CD4-positive, CD25-positive, alpha-beta regulatory T cell (primary cell): ENCODE data around the gene DIS3L. TPM values are rescaled to one million over a fixed set of nuclear protein-coding genes. Genes with fewer than 3 reads are reported as not detected.
"Not testable (repeated sequence)": the region's sequence is repeated elsewhere in the genome, so short reads cannot be mapped to it uniquely, and the experiment has no call there.

Source experiments
- ATAC-seq, 2 donors: fragments of 150-1000 bp; cut with Tn5 transposase; one replicate each; pipeline ENCODE4 v1.10.0; 2021; ENCODE audit warnings: low read depth in 2 of 2, moderate number of reproducible peaks in 2 of 2, moderate library complexity in 1 of 2
- DNase-seq, 3 donors: peaks; one replicate each; pipeline versions ENCODE4 v3.0.0 to v3.0.0-alpha.2; 2012 to 2022; ENCODE audit warnings: mixed read lengths in 1 of 3
- H3K27ac ChIP-seq: one replicate; pipeline ENCODE4 v1.7.0; 2013; ENCODE audit warnings: mild to moderate bottlenecking, low read length; ENCODE audit not compliant: insufficient read depth, poor library complexity, severe bottlenecking
- H3K27me3 ChIP-seq: one replicate; pipeline ENCODE4 v1.7.0; 2013; ENCODE audit warnings: low read length; ENCODE audit not compliant: control insufficient read depth, insufficient read depth
- H3K36me3 ChIP-seq: one replicate; pipeline ENCODE4 v1.7.0; 2013; ENCODE audit warnings: mild to moderate bottlenecking, low read length, moderate library complexity; ENCODE audit not compliant: control insufficient read depth, insufficient read depth
- H3K4me1 ChIP-seq: 2 replicates; pipeline ENCODE4 v1.7.0; 2013; ENCODE audit warnings: mild to moderate bottlenecking, low read length; ENCODE audit not compliant: insufficient read depth, control insufficient read depth, poor library complexity, severe bottlenecking
- H3K4me3 ChIP-seq: one replicate; pipeline ENCODE4 v1.7.0; 2013; ENCODE audit warnings: low read depth, mild to moderate bottlenecking, low read length, moderate library complexity
- H3K9me3 ChIP-seq, 2 experiments: 1 replicate in 1 of 2; 2 replicates in 1 of 2; pipeline ENCODE4 v1.7.0; 2013; ENCODE audit warnings: low read length in 2 of 2, mild to moderate bottlenecking in 1 of 2, moderate library complexity in 1 of 2; ENCODE audit not compliant: control insufficient read depth in 2 of 2
- H3K27ac Mint-ChIP-seq, 3 donors: one replicate each; pipeline ENCODE4 v1.8.0; 2020 to 2022; ENCODE audit warnings: mild to moderate bottlenecking in 3 of 3, mixed read lengths in 3 of 3, moderate library complexity in 2 of 3
- H3K27me3 Mint-ChIP-seq: one replicate; pipeline ENCODE4 v1.8.0; 2022; ENCODE audit warnings: mild to moderate bottlenecking, mixed read lengths
- H3K36me3 Mint-ChIP-seq: one replicate; pipeline ENCODE4 v1.8.0; 2020; ENCODE audit warnings: mixed read lengths
- H3K4me1 Mint-ChIP-seq, 4 donors: one replicate each; pipeline ENCODE4 v1.8.0; 2020 to 2022; ENCODE audit warnings: mixed read lengths in 4 of 4, mild to moderate bottlenecking in 1 of 4
- H3K4me3 Mint-ChIP-seq, 4 donors: one replicate each; pipeline ENCODE4 v1.8.0; 2020 to 2022; ENCODE audit warnings: mild to moderate bottlenecking in 4 of 4, mixed read lengths in 4 of 4, moderate library complexity in 3 of 4
- H3K9me3 Mint-ChIP-seq, 7 donors: one replicate each; pipeline ENCODE4 v1.8.0; 2020 to 2022; ENCODE audit warnings: mixed read lengths in 7 of 7, mild to moderate bottlenecking in 3 of 7, moderate library complexity in 2 of 7
- polyA plus RNA-seq, 4 donors: library from polyadenylated mRNA; unstranded; fragments of 300-500 nt; fragmentation: Illumina TruSeq; gene quantifications; one replicate each; pipeline ENCODE4 v1.2.3, GENCODE V29; 2021
- total RNA-seq: library from RNA; stranded (reverse); gene quantifications from one replicate; pipeline ENCODE4 v1.2.3, GENCODE V29; 2022

Gene DIS3L
- total and polyA plus RNA-seq, 5 donors from 2014 or later: 23.4 to 35.9 (median 27.4) TPM

- DNase-seq: no peak
- Histone ChIP-seq H3K36me3 (peaks cover 23% of the 10 kb centered on the region), H3K27ac (no peak overlapping the region), H3K4me1 (no peaks in the 10 kb centered on the region), H3K27me3 (no peaks in the 10 kb centered on the region), H3K4me3 (no peak overlapping the region), H3K9me3 (no peaks in the 10 kb centered on the region)
- H3K36me3 Mint-ChIP-seq: peaks cover 33% of the 10 kb centered on the region
- no peaks in the 10 kb centered on the region for H3K9me3 Mint-ChIP-seq
- H3K27me3 Mint-ChIP-seq: no peaks in the 10 kb centered on the region
- ATAC-seq: no peak
- peaks cover 5 to 23% (median 16%) of the 10 kb centered on the region in 4 donors for H3K4me1 Mint-ChIP-seq
- H3K4me3 Mint-ChIP-seq: no peak overlapping the region
- H3K27ac Mint-ChIP-seq: peak overlapping the region in 2 of 3 donors; percentile 18 to 51
These were observed 9.3 kb downstream of the DIS3L start for GRCh38 chr15:66302489-66303278.

GRCh38 chr15:66304425-66304824, 11.1 kb downstream of the DIS3L start:
- H3K4me3 Mint-ChIP-seq, ATAC-seq, DNase-seq, H3K27me3 ChIP-seq, H3K4me1 ChIP-seq, H3K27ac ChIP-seq, H3K4me3 ChIP-seq, H3K27ac Mint-ChIP-seq, H3K9me3 ChIP-seq, H3K9me3 Mint-ChIP-seq, H3K27me3 Mint-ChIP-seq: not testable (repeated sequence)
- H3K36me3 ChIP-seq: peaks cover 33% of the 10 kb centered on the region
- Mint-ChIP-seq H3K4me1 (peaks cover 5 to 21% (median 10%) of the 10 kb centered on the region in 4 donors), H3K36me3 (peaks cover 41% of the 10 kb centered on the region)

GRCh38 chr15:66306381-66306780, 13.0 kb downstream of the DIS3L start:
- no peak overlapping the region for H3K4me3 Mint-ChIP-seq
- no peaks in the 10 kb centered on the region for H3K9me3 Mint-ChIP-seq
- no peaks in the 10 kb centered on the region for H3K4me1 ChIP-seq
- H3K4me3 ChIP-seq: no peak overlapping the region
- peak overlapping the region in 2 of 3 donors; percentile 18 to 81 for H3K27ac Mint-ChIP-seq
- DNase-seq: no peak
- peaks cover 5 to 17% (median 10%) of the 10 kb centered on the region in 4 donors for H3K4me1 Mint-ChIP-seq
- no peak overlapping the region for H3K27ac ChIP-seq
- no peaks in the 10 kb centered on the region for H3K9me3 ChIP-seq
- no peak for ATAC-seq
- H3K36me3 Mint-ChIP-seq: peaks cover 46% of the 10 kb centered on the region
- H3K27me3 Mint-ChIP-seq: no peaks in the 10 kb centered on the region
- H3K36me3 ChIP-seq: peaks cover 49% of the 10 kb centered on the region
- H3K27me3 ChIP-seq: no peaks in the 10 kb centered on the region

- peaks cover 0 to 6% (median 1%) of the 10 kb centered on the region in 4 donors for H3K4me1 Mint-ChIP-seq
- Histone ChIP-seq H3K27ac (no peak overlapping the region), H3K36me3 (peaks cover 59% of the 10 kb centered on the region), H3K4me1 (no peaks in the 10 kb centered on the region), H3K4me3 (no peak overlapping the region), H3K9me3 (no peaks in the 10 kb centered on the region), H3K27me3 (no peaks in the 10 kb centered on the region)
- H3K27ac Mint-ChIP-seq: peak overlapping the region in 1 of 3 donors; percentile 15
- peaks cover 49% of the 10 kb centered on the region for H3K36me3 Mint-ChIP-seq
- no peak for DNase-seq
- H3K4me3 Mint-ChIP-seq: no peak overlapping the region
- no peaks in the 10 kb centered on the region for H3K27me3 Mint-ChIP-seq
- H3K9me3 Mint-ChIP-seq: no peaks in the 10 kb centered on the region
- ATAC-seq: no peak
These were observed 15.2 kb downstream of the DIS3L start for GRCh38 chr15:66308531-66308930.

- ATAC-seq (no peak), DNase-seq (no peak)
- Histone ChIP-seq H3K36me3 (peaks cover 71% of the 10 kb centered on the region), H3K4me1 (no peaks in the 10 kb centered on the region), H3K4me3 (no peak overlapping the region), H3K27me3 (no peaks in the 10 kb centered on the region), H3K27ac (no peak overlapping the region), H3K9me3 (no peaks in the 10 kb centered on the region)
- Mint-ChIP-seq H3K4me3 (no peak overlapping the region), H3K36me3 (peaks cover 49% of the 10 kb centered on the region), H3K4me1 (peaks cover 0 to 6% (median 1%) of the 10 kb centered on the region in 4 donors), H3K27me3 (no peaks in the 10 kb centered on the region), H3K9me3 (no peaks in the 10 kb centered on the region), H3K27ac (no peak overlapping the region)
These were observed 16.5 kb downstream of the DIS3L start for GRCh38 chr15:66309828-66310227.

- peaks cover 0 to 6% (median 0%) of the 10 kb centered on the region in 4 donors for H3K4me1 Mint-ChIP-seq
- peaks cover 76% of the 10 kb centered on the region for H3K36me3 ChIP-seq
- ATAC-seq (no peak), DNase-seq (no peak)
- H3K27ac Mint-ChIP-seq: no peak overlapping the region
- H3K27me3 ChIP-seq: no peaks in the 10 kb centered on the region
- H3K27me3 Mint-ChIP-seq: no peaks in the 10 kb centered on the region
- H3K4me3 ChIP-seq: no peak overlapping the region
- H3K4me3 Mint-ChIP-seq: no peak overlapping the region
- H3K9me3 Mint-ChIP-seq: no peaks in the 10 kb centered on the region
- H3K9me3 ChIP-seq: no peaks in the 10 kb centered on the region
- no peaks in the 10 kb centered on the region for H3K4me1 ChIP-seq
- no peak overlapping the region for H3K27ac ChIP-seq
- peaks cover 54% of the 10 kb centered on the region for H3K36me3 Mint-ChIP-seq
These were observed 17.4 kb downstream of the DIS3L start for GRCh38 chr15:66310786-66311185.

GRCh38 chr15:66312144-66312543, 18.8 kb downstream of the DIS3L start:
- Mint-ChIP-seq H3K9me3 (no peaks in the 10 kb centered on the region), H3K4me3 (no peak overlapping the region), H3K36me3 (peaks cover 54% of the 10 kb centered on the region), H3K4me1 (peaks cover 0 to 6% (median 0%) of the 10 kb centered on the region in 4 donors), H3K27ac (peak overlapping the region in 1 of 3 donors; percentile 23), H3K27me3 (no peaks in the 10 kb centered on the region)
- no peaks in the 10 kb centered on the region for H3K27me3 ChIP-seq
- peaks cover 81% of the 10 kb centered on the region for H3K36me3 ChIP-seq
- no peak for DNase-seq
- H3K4me1 ChIP-seq: no peaks in the 10 kb centered on the region
- no peak overlapping the region for H3K27ac ChIP-seq
- no peak for ATAC-seq
- no peaks in the 10 kb centered on the region for H3K9me3 ChIP-seq
- no peak overlapping the region for H3K4me3 ChIP-seq
